ENCODE measurements around the gene ARID3B. TPM values are rescaled to one million over a fixed set of nuclear protein-coding genes. Genes with fewer than 3 reads are reported as not detected.

ARID3B gene
- total and polyA plus RNA-seq, 4 donors, result 6.6 to 10.5 (median 10.2) TPM

DNA sequence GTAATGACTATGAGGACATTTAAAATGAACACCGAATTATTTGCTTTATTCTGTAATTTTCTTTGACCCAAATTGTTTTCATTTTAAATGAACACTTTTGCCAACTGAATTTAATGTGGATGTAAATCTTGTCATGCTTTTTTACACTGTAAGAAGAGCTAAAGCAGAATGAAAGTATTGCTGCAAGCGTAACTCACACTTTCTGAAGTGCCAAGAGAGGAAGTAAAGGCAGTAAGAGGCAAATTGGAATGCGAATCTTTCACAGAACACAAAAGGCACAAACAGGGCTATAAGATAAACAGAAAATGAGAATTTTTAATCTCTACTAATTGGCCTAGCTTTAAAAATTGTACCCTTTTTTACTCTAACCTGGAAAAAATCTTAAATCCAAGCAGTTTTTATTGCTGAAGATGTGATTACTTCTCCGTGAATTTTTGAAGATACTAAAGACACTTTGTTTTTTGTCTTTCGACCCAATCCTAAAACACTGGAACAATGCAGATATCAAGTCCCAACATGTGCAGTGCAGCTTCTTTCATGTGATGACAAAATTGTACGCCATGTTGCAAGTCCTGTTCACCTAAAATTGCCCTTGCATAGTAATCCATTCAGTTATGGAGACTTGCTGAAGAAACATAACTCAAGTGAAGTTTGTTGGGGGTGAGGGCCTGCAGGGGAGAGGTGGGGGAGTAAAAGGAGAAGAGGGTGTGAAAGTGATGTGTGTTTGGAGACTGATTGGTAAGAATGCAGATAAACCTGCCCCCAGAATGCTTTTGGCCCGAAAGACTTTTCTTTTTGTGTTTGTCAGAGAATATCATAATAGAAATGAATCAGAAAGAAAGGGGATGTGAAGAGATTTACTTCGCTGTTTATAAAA, 1.4 kb downstream of the ARID3B start:
- 51 to 54% methylated on average over 8 of the region's 8 CpGs for WGBS, 2 donors
- H3K9me3 ChIP-seq (ENCODE audit: control insufficient read depth in 4 of 4, insufficient read depth in 3 of 4, low read length in 3 of 4), result no peaks in the 10 kb centered on the region
- H3K9ac ChIP-seq (ENCODE audit: insufficient read depth in 1 of 2, low read length in 2 of 2), result no peak overlapping the region
- no peaks in the 10 kb centered on the region for H3K36me3 ChIP-seq (ENCODE audit: control insufficient read depth in 4 of 4, insufficient read depth in 4 of 4, low read length in 4 of 4)
- no peak for ATAC-seq (ENCODE audit: insufficient read depth, low FRiP score)
- peaks cover 8 to 39% (median 13%) of the 10 kb centered on the region in 5 donors for H3K4me1 ChIP-seq (ENCODE audit: control insufficient read depth in 5 of 5, insufficient read depth in 5 of 5, low read length in 5 of 5)
- H3K27ac ChIP-seq (ENCODE audit: low read depth in 1 of 2, low read length in 1 of 2), result peak overlapping the region in 1 of 2 donors; percentile 35
- TF ChIP-seq, protein P1, sequence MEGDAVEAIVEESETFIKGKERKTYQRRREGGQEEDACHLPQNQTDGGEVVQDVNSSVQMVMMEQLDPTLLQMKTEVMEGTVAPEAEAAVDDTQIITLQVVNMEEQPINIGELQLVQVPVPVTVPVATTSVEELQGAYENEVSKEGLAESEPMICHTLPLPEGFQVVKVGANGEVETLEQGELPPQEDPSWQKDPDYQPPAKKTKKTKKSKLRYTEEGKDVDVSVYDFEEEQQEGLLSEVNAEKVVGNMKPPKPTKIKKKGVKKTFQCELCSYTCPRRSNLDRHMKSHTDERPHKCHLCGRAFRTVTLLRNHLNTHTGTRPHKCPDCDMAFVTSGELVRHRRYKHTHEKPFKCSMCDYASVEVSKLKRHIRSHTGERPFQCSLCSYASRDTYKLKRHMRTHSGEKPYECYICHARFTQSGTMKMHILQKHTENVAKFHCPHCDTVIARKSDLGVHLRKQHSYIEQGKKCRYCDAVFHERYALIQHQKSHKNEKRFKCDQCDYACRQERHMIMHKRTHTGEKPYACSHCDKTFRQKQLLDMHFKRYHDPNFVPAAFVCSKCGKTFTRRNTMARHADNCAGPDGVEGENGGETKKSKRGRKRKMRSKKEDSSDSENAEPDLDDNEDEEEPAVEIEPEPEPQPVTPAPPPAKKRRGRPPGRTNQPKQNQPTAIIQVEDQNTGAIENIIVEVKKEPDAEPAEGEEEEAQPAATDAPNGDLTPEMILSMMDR (IDR thresholded peaks at IDR 0.05; ENCODE audit: control extremely low read depth, extremely low read depth), result no peak
- H3K4me3 ChIP-seq, result no peak overlapping the region
- peaks cover 0 to 9% (median 3%) of the 10 kb centered on the region in 3 donors for H3K27me3 ChIP-seq (ENCODE audit: control insufficient read depth in 3 of 3, insufficient read depth in 3 of 3, low read length in 2 of 3)
- DNase-seq, result peak in 1 of 3 donors; percentile 15

DNA sequence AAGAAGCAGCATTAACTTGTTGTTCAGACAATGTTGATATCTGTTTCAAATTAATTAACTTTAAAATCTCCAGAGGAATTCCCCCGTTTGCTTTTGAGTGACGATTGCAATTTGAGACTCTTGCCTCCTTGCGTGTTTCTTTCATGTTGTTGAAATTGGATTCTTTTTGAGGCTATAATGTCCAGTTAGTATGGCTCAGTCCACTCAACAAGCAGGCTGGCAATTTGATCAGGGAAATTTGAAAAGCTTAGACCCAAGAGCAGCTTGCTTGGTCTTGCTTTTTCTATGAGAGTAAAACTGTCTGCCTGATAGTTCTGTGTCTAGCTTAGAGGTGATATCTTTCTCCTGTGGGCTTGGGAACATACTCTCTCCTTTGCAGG, 2.0 kb downstream of the ARID3B start:
- TF ChIP-seq, protein P1 (IDR thresholded peaks at IDR 0.05; ENCODE audit: control extremely low read depth, extremely low read depth), result no peak
- H3K9ac ChIP-seq (ENCODE audit: insufficient read depth in 1 of 2, low read length in 2 of 2), result no peak overlapping the region

DNA sequence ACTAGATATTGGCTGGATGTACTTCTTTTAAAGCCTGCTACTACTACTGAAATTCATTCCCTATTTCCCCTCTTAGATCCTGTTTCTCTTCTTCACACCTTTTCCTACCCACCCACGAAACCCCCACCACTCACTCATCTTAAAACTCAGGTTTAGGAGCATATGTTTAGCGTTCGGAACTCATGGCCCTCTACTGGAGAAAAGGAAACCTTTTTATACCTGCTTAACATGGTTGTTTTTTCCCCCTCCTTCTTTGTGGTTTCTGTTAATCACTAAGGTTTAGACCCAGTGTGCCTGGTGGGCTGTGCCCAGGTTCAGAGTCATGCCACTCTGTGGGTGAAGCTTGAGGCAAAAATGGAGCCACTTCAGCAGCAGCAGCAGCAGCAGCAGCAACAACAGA, 2.6 kb downstream of the ARID3B start:
- Histone ChIP-seq H3K9me3 (ENCODE audit: control insufficient read depth in 4 of 4, insufficient read depth in 3 of 4, low read length in 3 of 4) (no peaks in the 10 kb centered on the region), H3K4me1 (ENCODE audit: control insufficient read depth in 5 of 5, insufficient read depth in 5 of 5, low read length in 5 of 5) (peaks cover 9 to 51% (median 20%) of the 10 kb centered on the region in 5 donors), H3K4me3 (no peak overlapping the region), H3K36me3 (ENCODE audit: control insufficient read depth in 4 of 4, insufficient read depth in 4 of 4, low read length in 4 of 4) (no peaks in the 10 kb centered on the region), H3K9ac (ENCODE audit: insufficient read depth in 1 of 2, low read length in 2 of 2) (no peak overlapping the region), H3K27ac (ENCODE audit: low read depth in 1 of 2, low read length in 1 of 2) (no peak overlapping the region), H3K27me3 (ENCODE audit: control insufficient read depth in 3 of 3, insufficient read depth in 3 of 3, low read length in 2 of 3) (peaks cover 0 to 9% (median 3%) of the 10 kb centered on the region in 3 donors)
- TF ChIP-seq, protein P1 (IDR thresholded peaks at IDR 0.05; ENCODE audit: control extremely low read depth, extremely low read depth), result no peak
- WGBS, 2 donors, result 38 to 47% methylated on average over 3 of the region's 3 CpGs
- ATAC-seq (ENCODE audit: insufficient read depth, low FRiP score) (no peak), DNase-seq (no peak)

More for the DNA sequence above, 2.0 kb downstream of the ARID3B start:
- Histone ChIP-seq H3K36me3 (ENCODE audit: control insufficient read depth in 4 of 4, insufficient read depth in 4 of 4, low read length in 4 of 4) (no peaks in the 10 kb centered on the region), H3K9me3 (ENCODE audit: control insufficient read depth in 4 of 4, insufficient read depth in 3 of 4, low read length in 3 of 4) (no peaks in the 10 kb centered on the region), H3K4me3 (no peak overlapping the region), H3K27me3 (ENCODE audit: control insufficient read depth in 3 of 3, insufficient read depth in 3 of 3, low read length in 2 of 3) (peaks cover 0 to 9% (median 3%) of the 10 kb centered on the region in 3 donors), H3K27ac (ENCODE audit: low read depth in 1 of 2, low read length in 1 of 2) (no peak overlapping the region), H3K4me1 (ENCODE audit: control insufficient read depth in 5 of 5, insufficient read depth in 5 of 5, low read length in 5 of 5) (peaks cover 8 to 46% (median 15%) of the 10 kb centered on the region in 5 donors)
- 67 to 85% methylated on average over 3 of the region's 3 CpGs for WGBS, 2 donors
- no peak for ATAC-seq (ENCODE audit: insufficient read depth, low FRiP score)
- DNase-seq, result no peak
